T-helper 1 cell (primary cell): ENCODE measurements around the gene TBC1D4.
A peak's percentile ranks its signal among the peaks of the same experiment; 100 is the strongest.
"Not testable (repeated sequence)": the region's sequence is repeated elsewhere in the genome, so short reads cannot be mapped to it uniquely, and the experiment has no call there.

Source experiments
- DNase-seq, 5 donors: peaks; one replicate each; pipeline ENCODE4 v3.0.0-alpha.2; 2012 to 2020

TBC1D4 gene

GRCh38 chr13:75318138-75318833 is 163.7 kb downstream of the TBC1D4 start:
- DNase-seq: peak in 1 of 5 donors; percentile 71

GRCh38 chr13:75316427-75316826 is 165.5 kb downstream of the TBC1D4 start:
- DNase-seq: no peak

GRCh38 chr13:75312884-75313520 is 169.0 kb downstream of the TBC1D4 start:
- peak in 1 of 5 donors; percentile 72 for DNase-seq

GRCh38 chr13:75309981-75310580 is 171.9 kb downstream of the TBC1D4 start:
- DNase-seq: no peak

- no peak for DNase-seq
Measured at GRCh38 chr13:75308222-75308621, 173.7 kb downstream of the TBC1D4 start.

- DNase-seq: no peak
Measured at GRCh38 chr13:75307370-75307949, 174.5 kb downstream of the TBC1D4 start.

- DNase-seq: not testable (repeated sequence)
Measured at GRCh38 chr13:75306967-75307366, 175.0 kb downstream of the TBC1D4 start.

GRCh38 chr13:75305059-75305458 is 176.9 kb downstream of the TBC1D4 start:
- DNase-seq: no peak

GRCh38 chr13:75303263-75303662 is 178.7 kb downstream of the TBC1D4 start:
- no peak for DNase-seq

- DNase-seq: no peak
Measured at GRCh38 chr13:75302071-75302698, 179.8 kb downstream of the TBC1D4 start.

GRCh38 chr13:75299913-75300862 is 181.8 kb downstream of the TBC1D4 start:
- no peak for DNase-seq

GRCh38 chr13:75299246-75299645 is 182.7 kb downstream of the TBC1D4 start:
- DNase-seq: no peak

- DNase-seq: no peak
Measured at GRCh38 chr13:75296641-75297040, 185.3 kb downstream of the TBC1D4 start.

- DNase-seq: no peak
Measured at GRCh38 chr13:75295201-75295600, 186.8 kb downstream of the TBC1D4 start.

- DNase-seq: no peak
Measured at GRCh38 chr13:75294110-75294509, 187.9 kb downstream of the TBC1D4 start.

GRCh38 chr13:75285310-75285709 is 196.7 kb downstream of the TBC1D4 start:
- DNase-seq: no peak

- no peak for DNase-seq
Measured at GRCh38 chr13:75279834-75280369, 202.1 kb downstream of the TBC1D4 start.

- DNase-seq: not testable (repeated sequence)
Measured at GRCh38 chr13:75273695-75274094, 208.3 kb downstream of the TBC1D4 start.

- DNase-seq: no peak
Measured at GRCh38 chr13:75271846-75272245, 210.1 kb downstream of the TBC1D4 start.

GRCh38 chr13:75268481-75268880 is 213.5 kb downstream of the TBC1D4 start:
- not testable (repeated sequence) for DNase-seq

GRCh38 chr13:75264611-75265010 is 217.4 kb downstream of the TBC1D4 start:
- DNase-seq: no peak
